Measurements from ENCODE around the gene PLEKHA7. TPM values are rescaled to one million over a fixed set of nuclear protein-coding genes. Genes with fewer than 3 reads are reported as not detected.

PLEKHA7 gene
- total RNA-seq, 1 experiment from 2014 or later: 7.2 TPM

- RAD21 ChIA-PET (ENCODE audit: low non-redundant PET in 1 of 2, low total read pairs in 2 of 2, uncharacterized antibody in 2 of 2, unreplicated experiment in 2 of 2): no interaction called here
- Histone ChIP-seq H3K27me3 (ENCODE audit: insufficient read depth, low read length) (no peaks in the 10 kb centered on the region), H4K20me1 (ENCODE audit: insufficient read depth) (no peaks in the 10 kb centered on the region), H3K79me2 (ENCODE audit: insufficient read depth, low read length) (no peaks in the 10 kb centered on the region), H3K27ac (ENCODE audit: low read depth, low read length) (no peak overlapping the region), H3K4me2 (ENCODE audit: low read length) (no peak overlapping the region), H3K9ac (ENCODE audit: low read length) (no peak overlapping the region), H3K9me2 (ENCODE audit: insufficient read depth) (no peaks in the 10 kb centered on the region), H3K4me3 (replicated peaks in 1 of 2; ENCODE audit: low read depth in 1 of 2, low read length in 2 of 2) (no peak overlapping the region), H3K9me3 (ENCODE audit: control insufficient read depth in 1 of 2, insufficient read depth in 1 of 2, low read depth in 1 of 2, low read length in 2 of 2) (no peaks in the 10 kb centered on the region), H3K4me1 (ENCODE audit: control insufficient read depth in 1 of 2, insufficient read depth in 2 of 2, low read length in 2 of 2) (peaks cover 5 to 14% of the 10 kb centered on the region in 2 experiments), H3K36me3 (ENCODE audit: control insufficient read depth in 1 of 2, insufficient read depth in 2 of 2, low read length in 2 of 2) (no peaks in the 10 kb centered on the region), H2AFZ (ENCODE audit: low read depth, low read length, poor library complexity, severe bottlenecking) (no peak overlapping the region)
- POLR2A ChIA-PET: no interaction called here
- intact Hi-C loops (cut with micrococcal nuclease): no loop called here
- no peak for DNase-seq (ENCODE audit: low read depth, low spot score)
- no peak for ATAC-seq
- TF ChIP-seq ZFX (IDR thresholded peaks at IDR 0.05) (no peak), ELF1 (IDR thresholded peaks at IDR 0.05; ENCODE audit: borderline replicate concordance, low read depth) (no peak), FOSL1 (IDR thresholded peaks at IDR 0.05; ENCODE audit: low read depth) (no peak), RAD21 (IDR thresholded peaks at IDR 0.05; ENCODE audit: low read depth) (no peak), TCF7L2 (IDR thresholded peaks at IDR 0.05; ENCODE audit: borderline replicate concordance, extremely low read depth, insufficient read depth, insufficient read length) (no peak), REST (IDR thresholded peaks at IDR 0.05; ENCODE audit: low read depth) (no peak), POLR2A (IDR thresholded peaks at IDR 0.05; ENCODE audit: borderline replicate concordance, extremely low read depth, insufficient read depth, insufficient read length) (no peak), ZBTB33 (IDR thresholded peaks at IDR 0.05; ENCODE audit: extremely low read depth, insufficient replicate concordance, low read length) (no peak), SIN3A (IDR thresholded peaks at IDR 0.05; ENCODE audit: low read depth) (no peak), SP1 (IDR thresholded peaks at IDR 0.05; ENCODE audit: low read depth) (no peak), CBX3 (IDR thresholded peaks at IDR 0.05; ENCODE audit: low read depth) (no peak), POLR2AphosphoS5 (IDR thresholded peaks at IDR 0.05; ENCODE audit: low read depth, low read length) (no peak), EZH2 (IDR thresholded peaks at IDR 0.05) (no peak), CTCF (IDR thresholded peaks at IDR 0.05 in 2 of 3, conservative IDR thresholded peaks at IDR 0.05 in 1 of 3; ENCODE audit: borderline replicate concordance in 1 of 3, insufficient read depth in 1 of 3, low read depth in 2 of 3, low read length in 2 of 3) (no peak), ZNF274 (IDR thresholded peaks at IDR 0.05; ENCODE audit: low read depth, low read length) (no peak), MAX (IDR thresholded peaks at IDR 0.05) (no peak), ATF3 (IDR thresholded peaks at IDR 0.05) (no peak)
- BruUV-seq (replicated peaks): no TSS peak
- CTCF ChIA-PET: no interaction called here
These were observed 217.9 kb downstream of the PLEKHA7 start for GRCh38 chr11:16796311-16796710.
